T-helper 22 cell (primary cell): Measurements from ENCODE around the gene CDKN2D.

Experiments
- DNase-seq: peaks from one replicate; pipeline ENCODE4 v3.0.0-alpha.2; 2020; ENCODE audit warnings: low read depth

CDKN2D gene

GRCh38 chr19:10568826-10569651 is at the start of gene CDKN2D:
Gene CDKN2D (minus strand): TSS chr19:10568979. CDS start chr19:10568653, 326 bp downstream.
- peak; percentile 99 for DNase-seq

GRCh38 chr19:10617409-10618121 is 48.8 kb upstream of the CDKN2D start:
- DNase-seq = no peak

GRCh38 chr19:10615429-10616023 is 46.7 kb upstream of the CDKN2D start:
- DNase-seq = no peak

GRCh38 chr19:10612499-10613119 is 43.8 kb upstream of the CDKN2D start:
- DNase-seq = no peak

- DNase-seq = no peak
Measured at GRCh38 chr19:10611907-10612306, 43.1 kb upstream of the CDKN2D start.

GRCh38 chr19:10604460-10604980 is 35.7 kb upstream of the CDKN2D start:
- no peak for DNase-seq

GRCh38 chr19:10603873-10604459 is 35.2 kb upstream of the CDKN2D start:
- no peak for DNase-seq

- peak; percentile 68 for DNase-seq
Measured at GRCh38 chr19:10603084-10603872, 34.5 kb upstream of the CDKN2D start.

- DNase-seq = peak; percentile 71
Measured at GRCh38 chr19:10602330-10603083, 33.7 kb upstream of the CDKN2D start.

GRCh38 chr19:10601999-10602329 is 33.2 kb upstream of the CDKN2D start:
- DNase-seq = no peak

GRCh38 chr19:10600149-10600548 is 31.4 kb upstream of the CDKN2D start:
- no peak for DNase-seq

GRCh38 chr19:10593820-10594637 is 25.2 kb upstream of the CDKN2D start:
- DNase-seq = no peak

GRCh38 chr19:10593148-10593547 is 24.4 kb upstream of the CDKN2D start:
- DNase-seq = no peak

GRCh38 chr19:10587839-10588150 is 19.0 kb upstream of the CDKN2D start:
- DNase-seq = no peak

- no peak for DNase-seq
Measured at GRCh38 chr19:10587022-10587838, 18.5 kb upstream of the CDKN2D start, which contains the start of gene AP1M2. Gene AP1M2 (minus strand): TSS chr19:10587312. CDS start chr19:10587231, 81 bp downstream.

- DNase-seq = no peak
Measured at GRCh38 chr19:10586396-10586795, 17.6 kb upstream of the CDKN2D start.

GRCh38 chr19:10583036-10583776 is 14.4 kb upstream of the CDKN2D start:
- no peak for DNase-seq

- DNase-seq = no peak
Measured at GRCh38 chr19:10582091-10582490, 13.3 kb upstream of the CDKN2D start.
